ENCODE data around the gene TGFBRAP1.

DNA sequence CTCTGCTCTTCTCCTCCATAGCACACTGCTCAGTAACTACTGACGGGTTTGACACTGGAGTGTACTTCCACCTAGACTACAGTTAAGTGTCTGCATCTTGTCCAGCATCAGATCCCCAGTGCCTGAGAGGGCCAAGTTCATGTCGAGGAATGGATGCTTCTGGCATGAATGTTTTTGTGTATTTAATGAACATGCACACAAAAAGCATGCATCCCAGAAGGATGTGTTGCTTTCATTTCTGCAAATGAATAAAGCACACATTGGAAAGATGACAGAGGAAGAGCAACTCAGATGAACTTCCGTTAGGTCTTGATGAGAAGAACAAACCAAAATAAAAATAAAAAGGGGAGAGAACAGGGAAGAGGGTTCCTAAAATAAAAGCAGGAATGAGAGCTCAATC lies 35.7 kb upstream of the TGFBRAP1 start:
- TF ChIP-seq, protein P1, sequence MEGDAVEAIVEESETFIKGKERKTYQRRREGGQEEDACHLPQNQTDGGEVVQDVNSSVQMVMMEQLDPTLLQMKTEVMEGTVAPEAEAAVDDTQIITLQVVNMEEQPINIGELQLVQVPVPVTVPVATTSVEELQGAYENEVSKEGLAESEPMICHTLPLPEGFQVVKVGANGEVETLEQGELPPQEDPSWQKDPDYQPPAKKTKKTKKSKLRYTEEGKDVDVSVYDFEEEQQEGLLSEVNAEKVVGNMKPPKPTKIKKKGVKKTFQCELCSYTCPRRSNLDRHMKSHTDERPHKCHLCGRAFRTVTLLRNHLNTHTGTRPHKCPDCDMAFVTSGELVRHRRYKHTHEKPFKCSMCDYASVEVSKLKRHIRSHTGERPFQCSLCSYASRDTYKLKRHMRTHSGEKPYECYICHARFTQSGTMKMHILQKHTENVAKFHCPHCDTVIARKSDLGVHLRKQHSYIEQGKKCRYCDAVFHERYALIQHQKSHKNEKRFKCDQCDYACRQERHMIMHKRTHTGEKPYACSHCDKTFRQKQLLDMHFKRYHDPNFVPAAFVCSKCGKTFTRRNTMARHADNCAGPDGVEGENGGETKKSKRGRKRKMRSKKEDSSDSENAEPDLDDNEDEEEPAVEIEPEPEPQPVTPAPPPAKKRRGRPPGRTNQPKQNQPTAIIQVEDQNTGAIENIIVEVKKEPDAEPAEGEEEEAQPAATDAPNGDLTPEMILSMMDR (IDR thresholded peaks at IDR 0.05): no peak
- TF ChIP-seq EP300 (IDR thresholded peaks at IDR 0.05) (no peak), POLR2A (IDR thresholded peaks at IDR 0.05) (no peak)

All from stomach (tissue), 4 donors.